K562 (cell line): ENCODE measurements around the gene TREH. TPM values are rescaled to one million over a fixed set of nuclear protein-coding genes. Genes with fewer than 3 reads are reported as not detected.

Experiments
- CBX3 ChIP-seq, 2 experiments: IDR thresholded peaks; 1 replicate in 1 of 2; 2 replicates in 1 of 2; pipeline ENCODE4 v1.6.1; 2012; ENCODE audit warnings: inconsistent platforms in 2 of 2, low read length in 2 of 2, borderline replicate concordance in 1 of 2, control low read depth in 1 of 2
- CCNT2 ChIP-seq: IDR thresholded peaks from 2 replicates; pipeline ENCODE4 v1.6.1; 2011; ENCODE audit warnings: borderline replicate concordance, low read depth, mild to moderate bottlenecking, moderate library complexity, mixed read lengths, low read length; ENCODE audit not compliant: insufficient read length; ENCODE audit errors: extremely low read depth
- PHB ChIP-seq: fragments of 250-450 bp; sonication (Bioruptor Pico); IDR thresholded peaks from 2 replicates; pipeline ENCODE4 v1.5.0; 2021
- PRMT5 ChIP-seq: sonication (generic); formaldehyde crosslinking; IDR thresholded peaks from 2 replicates; pipeline ENCODE4 v1.5.0; 2020; ENCODE audit warnings: missing genetic modification reagents
- RBBP5 ChIP-seq: fragments of 200-600 bp; sonication (generic); IDR thresholded peaks from 2 replicates; pipeline ENCODE4 v1.6.1; 2012; ENCODE audit warnings: borderline replicate concordance, mild to moderate bottlenecking, low read length, control low read depth, inconsistent platforms; ENCODE audit not compliant: insufficient read depth, poor library complexity, severe bottlenecking
- SMC3 ChIP-seq: conservative IDR thresholded peaks from 2 replicates; pipeline ENCODE4 v1.6.1; 2011; ENCODE audit warnings: low read depth, low read length, improper control_type of control experiment; ENCODE audit not compliant: insufficient read depth
- TOE1 ChIP-seq, 2 experiments: fragments of 450-650 bp in 1 of 2; sonication (generic) in 1 of 2; formaldehyde crosslinking in 1 of 2; IDR thresholded peaks; 2 replicates each; pipeline versions ENCODE4 v1.7.1 to v1.8.0; 2016 to 2022; ENCODE audit warnings: borderline replicate concordance in 2 of 2, mild to moderate bottlenecking in 2 of 2, antibody characterized with exemption in 1 of 2, inconsistent platforms in 1 of 2, low read depth in 1 of 2, missing genetic modification reagents in 1 of 2, moderate library complexity in 1 of 2
- ZNF316 ChIP-seq: fragments of 450-650 bp; IDR thresholded peaks from 2 replicates; pipeline ENCODE4 v1.6.1; 2016
- ZNF561 ChIP-seq: fragments of 450-650 bp; formaldehyde crosslinking; conservative IDR thresholded peaks from 2 replicates; pipeline ENCODE4 v1.4.0; 2020; ENCODE audit warnings: mild to moderate bottlenecking, moderate library complexity
- polyA plus RNA-seq, 8 experiments: library from polyadenylated mRNA; depleted of rRNA in 4 of 8; stranded (reverse) in 5 of 8; unstranded in 3 of 8; fragments of >200 nt; fragmentation: Nextera tagmentation in 2 of 8; fragmentation: Illumina TruSeq in 1 of 8; extraction: Ambion mirVana in 2 of 8; extraction: Trizol in 1 of 8; gene quantifications; 2 replicates each; pipeline versions ENCODE4 v1.2.1 to v1.2.3, GENCODE V29; 2011 to 2014; ENCODE audit warnings: inconsistent platforms in 1 of 8, missing spikeins in 1 of 8
- total RNA-seq, 7 experiments: library from RNA; depleted of rRNA in 6 of 7; stranded (reverse); fragments of >200 nt in 6 of 7; fragmentation: Illumina TruSeq in 2 of 7; extraction: Trizol in 2 of 7; gene quantifications; 2 replicates each; pipeline versions ENCODE4 v1.2.1 to v1.2.3, GENCODE V29; 2011 to 2021; ENCODE audit warnings: low replicate concordance in 1 of 7
- TF ChIP-seq, protein P1 (sequence below), 2 experiments: fragments of 450-650 bp; formaldehyde crosslinking in 1 of 2; IDR thresholded peaks; 2 replicates each; pipeline versions ENCODE4 v1.4.0 to v1.6.1; 2014 to 2020; ENCODE audit warnings: mild to moderate bottlenecking in 2 of 2, borderline replicate concordance in 1 of 2, low read depth in 1 of 2

TREH gene
- total and polyA plus RNA-seq, 9 of the 15 experiments (the other 6 are each of a cell fraction or from before 2014, with no cell fraction given) = 0.09 to 0.20 (median 0.11) TPM; not detected in 6

DNA sequence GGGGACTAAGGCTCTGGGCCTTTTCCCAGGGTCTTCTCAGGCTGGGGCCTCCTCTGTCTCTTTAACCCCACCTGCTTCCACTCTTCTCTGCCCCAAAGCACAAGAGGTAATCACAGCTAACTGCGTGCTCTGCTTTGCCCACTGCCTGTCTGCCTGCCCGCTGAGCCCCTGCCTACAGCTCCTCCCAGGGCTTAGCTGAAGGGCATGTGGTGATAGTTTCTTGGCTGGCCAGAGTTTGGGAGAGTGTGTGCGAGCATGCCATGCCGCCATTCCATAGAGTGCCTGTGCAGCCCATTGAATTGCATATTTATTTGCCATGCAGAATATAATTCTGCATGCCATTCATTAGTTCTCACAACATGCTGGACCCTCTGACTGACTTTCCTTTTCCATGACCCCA is 39.6 kb downstream of the TREH start (continued):
- no peak for TF ChIP-seq PRMT5 (CRISPR knock-in tag)
- TF ChIP-seq RBBP5 = no peak
- no peak for TF ChIP-seq CBX3 (IDR thresholded peaks at IDR 0.05; ENCODE audit: borderline replicate concordance in 1 of 2, low read length in 2 of 2)
- no peak for TF ChIP-seq ZNF316
- TF ChIP-seq, protein P1, sequence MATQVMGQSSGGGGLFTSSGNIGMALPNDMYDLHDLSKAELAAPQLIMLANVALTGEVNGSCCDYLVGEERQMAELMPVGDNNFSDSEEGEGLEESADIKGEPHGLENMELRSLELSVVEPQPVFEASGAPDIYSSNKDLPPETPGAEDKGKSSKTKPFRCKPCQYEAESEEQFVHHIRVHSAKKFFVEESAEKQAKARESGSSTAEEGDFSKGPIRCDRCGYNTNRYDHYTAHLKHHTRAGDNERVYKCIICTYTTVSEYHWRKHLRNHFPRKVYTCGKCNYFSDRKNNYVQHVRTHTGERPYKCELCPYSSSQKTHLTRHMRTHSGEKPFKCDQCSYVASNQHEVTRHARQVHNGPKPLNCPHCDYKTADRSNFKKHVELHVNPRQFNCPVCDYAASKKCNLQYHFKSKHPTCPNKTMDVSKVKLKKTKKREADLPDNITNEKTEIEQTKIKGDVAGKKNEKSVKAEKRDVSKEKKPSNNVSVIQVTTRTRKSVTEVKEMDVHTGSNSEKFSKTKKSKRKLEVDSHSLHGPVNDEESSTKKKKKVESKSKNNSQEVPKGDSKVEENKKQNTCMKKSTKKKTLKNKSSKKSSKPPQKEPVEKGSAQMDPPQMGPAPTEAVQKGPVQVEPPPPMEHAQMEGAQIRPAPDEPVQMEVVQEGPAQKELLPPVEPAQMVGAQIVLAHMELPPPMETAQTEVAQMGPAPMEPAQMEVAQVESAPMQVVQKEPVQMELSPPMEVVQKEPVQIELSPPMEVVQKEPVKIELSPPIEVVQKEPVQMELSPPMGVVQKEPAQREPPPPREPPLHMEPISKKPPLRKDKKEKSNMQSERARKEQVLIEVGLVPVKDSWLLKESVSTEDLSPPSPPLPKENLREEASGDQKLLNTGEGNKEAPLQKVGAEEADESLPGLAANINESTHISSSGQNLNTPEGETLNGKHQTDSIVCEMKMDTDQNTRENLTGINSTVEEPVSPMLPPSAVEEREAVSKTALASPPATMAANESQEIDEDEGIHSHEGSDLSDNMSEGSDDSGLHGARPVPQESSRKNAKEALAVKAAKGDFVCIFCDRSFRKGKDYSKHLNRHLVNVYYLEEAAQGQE (IDR thresholded peaks at IDR 0.05; ENCODE audit: borderline replicate concordance) = no peak
- TF ChIP-seq, protein P1 (CRISPR knock-in tag; IDR thresholded peaks at IDR 0.05; ENCODE audit: low read depth) = no peak
- TF ChIP-seq ZNF561 (CRISPR knock-in tag) = no peak
- TF ChIP-seq TOE1 (IDR thresholded peaks at IDR 0.05; ENCODE audit: borderline replicate concordance) = no peak
- TF ChIP-seq TOE1 (CRISPR knock-in tag; IDR thresholded peaks at IDR 0.05; ENCODE audit: borderline replicate concordance, low read depth) = no peak
- no peak for TF ChIP-seq SMC3
- no peak for TF ChIP-seq PHB (CRISPR knock-in tag)
- no peak for TF ChIP-seq CCNT2
